Measurements from ENCODE around the gene SELENON.

The SELENON gene

GRCh38 chr1:25862785-25863485, 62.9 kb downstream of the SELENON start:
- H3K4me3 ChIP-seq (replicated peaks in 1 of 2; ENCODE audit: low read depth in 2 of 2, low read length in 2 of 2) = no peak overlapping the region
- no peak for TF ChIP-seq CTCF (IDR thresholded peaks at IDR 0.05; ENCODE audit: low read depth, low read length)
- DNase-seq (ENCODE audit: low read depth in 2 of 2) = no peak

DNA sequence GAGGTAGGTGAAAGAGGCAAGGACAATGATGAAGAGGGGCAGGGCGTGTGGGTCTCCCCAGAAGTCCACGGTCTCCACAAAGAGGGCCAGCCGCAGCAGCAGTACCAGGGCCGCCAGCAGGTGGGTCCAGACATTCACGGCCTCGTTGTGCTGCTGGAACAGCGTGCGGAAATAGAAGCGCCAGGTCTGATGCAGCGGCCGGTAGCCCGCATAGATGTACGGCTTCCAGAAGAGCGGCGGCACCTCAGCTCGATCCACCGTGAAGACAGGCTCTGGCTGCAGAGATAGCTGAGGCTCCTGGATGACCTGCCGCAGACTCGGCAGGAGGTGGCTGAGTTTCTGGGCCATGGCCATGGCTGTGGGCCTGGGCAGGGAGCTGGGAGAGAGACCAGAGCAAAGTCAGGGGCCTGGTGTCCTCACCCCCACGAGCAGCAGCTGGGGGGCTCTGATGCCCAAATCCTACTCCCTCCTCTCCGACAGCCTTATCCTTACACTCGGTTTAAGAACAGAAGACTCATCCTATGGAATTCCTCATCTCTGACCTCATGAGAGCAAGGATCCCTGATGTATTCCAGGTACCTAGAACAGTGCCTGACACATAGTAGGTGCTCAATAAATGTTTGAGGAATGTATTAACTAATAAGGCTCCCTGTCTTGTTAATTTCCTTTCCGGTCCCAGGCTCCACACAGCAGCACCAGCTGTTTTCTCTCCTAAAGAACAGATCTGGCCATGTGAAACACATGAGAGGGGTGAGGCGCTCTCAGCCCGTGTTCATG, 63.7 kb downstream of the SELENON start:
- no peak overlapping the region for H3K4me3 ChIP-seq (replicated peaks in 1 of 2; ENCODE audit: low read depth in 2 of 2, low read length in 2 of 2)
- no peak for TF ChIP-seq CTCF (IDR thresholded peaks at IDR 0.05; ENCODE audit: low read depth, low read length)
- DNase-seq (ENCODE audit: low read depth in 2 of 2) = no peak

- H3K4me3 ChIP-seq (replicated peaks in 1 of 2; ENCODE audit: low read depth in 2 of 2, low read length in 2 of 2) = no peak overlapping the region
- no peak for TF ChIP-seq CTCF (IDR thresholded peaks at IDR 0.05; ENCODE audit: low read depth, low read length)
- DNase-seq (ENCODE audit: low read depth in 2 of 2) = no peak
These were observed 64.4 kb downstream of the SELENON start for GRCh38 chr1:25864434-25864833.

- no peak for DNase-seq (ENCODE audit: low read depth in 2 of 2)
- no peak for TF ChIP-seq CTCF (IDR thresholded peaks at IDR 0.05; ENCODE audit: low read depth, low read length)
These were observed 66.3 kb downstream of the SELENON start for GRCh38 chr1:25866288-25866687.

GRCh38 chr1:25867210-25867991, 67.4 kb downstream of the SELENON start:
- no peak for TF ChIP-seq CTCF (IDR thresholded peaks at IDR 0.05; ENCODE audit: low read depth, low read length)
- no peak overlapping the region for H3K4me3 ChIP-seq (replicated peaks in 1 of 2; ENCODE audit: low read depth in 2 of 2, low read length in 2 of 2)
- DNase-seq (ENCODE audit: low read depth in 2 of 2) = no peak

More at GRCh38 chr1:25866288-25866687, 66.3 kb downstream of the SELENON start:
- H3K4me3 ChIP-seq (replicated peaks in 1 of 2; ENCODE audit: low read depth in 2 of 2, low read length in 2 of 2) = no peak overlapping the region

Data from cardiac fibroblast (primary cell).